OCI-LY7 (cell line): Measurements from ENCODE around the gene RCBTB2. TPM values are rescaled to one million over a fixed set of nuclear protein-coding genes. Genes with fewer than 3 reads are reported as not detected.

ENCODE experiments used
- BruUV-seq: library from RNA; stranded (reverse); fragments of 400-500 nt; replicated peaks from 2 replicates; lab custom pipeline; 2021; lab: Mats Ljungman, UMichigan
- CTCF ChIA-PET: fragments of 300-600 bp; sonication (Branson Sonifier 250); formaldehyde crosslinking; loops from one replicate; lab custom pipeline; 2022; ENCODE audit warnings: antibody characterized with exemption; ENCODE audit not compliant: unreplicated experiment; lab: Charles Lee
- POLR2A ChIA-PET: fragments of 300-600 bp; sonication (Branson Sonifier 250); formaldehyde crosslinking; loops from one replicate; lab custom pipeline; 2022; ENCODE audit warnings: antibody characterized with exemption; lab: Charles Lee
- DNase-seq: peaks from one replicate; pipeline ENCODE4 v3.0.0-alpha.2; 2015; ENCODE audit warnings: low spot score
- H2AFZ ChIP-seq: fragments of 200-600 bp; sonication (generic), shearing (Covaris generic); 2 replicates; pipeline ENCODE4 v1.6.1; 2014; ENCODE audit warnings: mild to moderate bottlenecking, antibody characterized with exemption, low read length, moderate library complexity
- H3K27ac ChIP-seq: fragments of 200-600 bp; sonication (generic); 2 replicates; pipeline ENCODE4 v1.5.1; 2014; ENCODE audit warnings: mixed run types, low read depth, mild to moderate bottlenecking, moderate library complexity, low read length, inconsistent platforms; ENCODE audit not compliant: poor library complexity, severe bottlenecking
- H3K36me3 ChIP-seq: fragments of 200-600 bp; sonication (generic); 2 replicates; pipeline ENCODE4 v1.6.1; 2014; ENCODE audit warnings: mild to moderate bottlenecking, antibody characterized with exemption, low read length, moderate library complexity, mixed read lengths; ENCODE audit not compliant: insufficient read depth
- H3K4me1 ChIP-seq: fragments of 200-600 bp; sonication (generic); 2 replicates; pipeline ENCODE4 v1.5.1; 2014; ENCODE audit warnings: mild to moderate bottlenecking, low read length; ENCODE audit not compliant: insufficient read depth, poor library complexity, severe bottlenecking
- H3K4me2 ChIP-seq: fragments of 200-600 bp; sonication (generic); 2 replicates; pipeline ENCODE4 v1.6.1; 2014; ENCODE audit warnings: mild to moderate bottlenecking, low read length
- H3K4me3 ChIP-seq: fragments of 200-600 bp; sonication (generic); 2 replicates; pipeline ENCODE4 v1.5.1; 2014; ENCODE audit warnings: mild to moderate bottlenecking, low read depth, low read length; ENCODE audit not compliant: poor library complexity, severe bottlenecking
- H3K79me2 ChIP-seq: fragments of 200-600 bp; sonication (generic); 2 replicates; pipeline ENCODE4 v1.6.1; 2016; ENCODE audit warnings: low read depth, mild to moderate bottlenecking, low read length, moderate library complexity, mixed read lengths; ENCODE audit not compliant: insufficient read depth
- H3K9me2 ChIP-seq: fragments of 200-600 bp; sonication (generic); 2 replicates; pipeline ENCODE4 v1.6.1; 2016; ENCODE audit warnings: mild to moderate bottlenecking, low read length, mixed read lengths; ENCODE audit not compliant: insufficient read depth
- H3K9me3 ChIP-seq: fragments of 200-600 bp; sonication (generic); 2 replicates; pipeline ENCODE4 v1.6.1; 2014; ENCODE audit warnings: mild to moderate bottlenecking, mixed run types, low read length, mixed read lengths
- H4K20me1 ChIP-seq: fragments of 200-600 bp; sonication (generic); 2 replicates; pipeline ENCODE4 v1.6.1; 2014; ENCODE audit warnings: mild to moderate bottlenecking, antibody characterized with exemption, low read length, moderate library complexity, mixed read lengths; ENCODE audit not compliant: insufficient read depth
- EZH2phosphoT487 ChIP-seq: fragments of 200-600 bp; sonication (generic); IDR thresholded peaks from 2 replicates; pipeline ENCODE4 v1.6.1; 2018; ENCODE audit warnings: low read depth, borderline replicate concordance, mild to moderate bottlenecking, mixed run types, antibody characterized with exemption, low read length, moderate library complexity, mixed read lengths
- intact Hi-C: fragments of 100-400 bp; cut with micrococcal nuclease; formaldehyde crosslinking; loops from one replicate; pipeline ENCODE4 v1.10.0; 2022; ENCODE audit not compliant: unreplicated experiment
- total RNA-seq, 2 experiments: library from RNA; depleted of rRNA in 1 of 2; stranded (reverse); fragments of >200 nt in 1 of 2; shearing (Covaris generic) in 1 of 2; gene quantifications; 2 replicates each; pipeline ENCODE4 v1.2.3, GENCODE V29; 2014 to 2022
- TF ChIP-seq, protein P1 (sequence below): fragments of 200-600 bp; sonication (generic); conservative IDR thresholded peaks from 2 replicates; pipeline ENCODE4 v1.5.1; 2014; ENCODE audit warnings: mild to moderate bottlenecking, antibody characterized with exemption, low read length, moderate library complexity, mixed read lengths

Gene RCBTB2
- total RNA-seq, 2 experiments from 2014 or later, result 7.2 to 9.0 TPM

DNA sequence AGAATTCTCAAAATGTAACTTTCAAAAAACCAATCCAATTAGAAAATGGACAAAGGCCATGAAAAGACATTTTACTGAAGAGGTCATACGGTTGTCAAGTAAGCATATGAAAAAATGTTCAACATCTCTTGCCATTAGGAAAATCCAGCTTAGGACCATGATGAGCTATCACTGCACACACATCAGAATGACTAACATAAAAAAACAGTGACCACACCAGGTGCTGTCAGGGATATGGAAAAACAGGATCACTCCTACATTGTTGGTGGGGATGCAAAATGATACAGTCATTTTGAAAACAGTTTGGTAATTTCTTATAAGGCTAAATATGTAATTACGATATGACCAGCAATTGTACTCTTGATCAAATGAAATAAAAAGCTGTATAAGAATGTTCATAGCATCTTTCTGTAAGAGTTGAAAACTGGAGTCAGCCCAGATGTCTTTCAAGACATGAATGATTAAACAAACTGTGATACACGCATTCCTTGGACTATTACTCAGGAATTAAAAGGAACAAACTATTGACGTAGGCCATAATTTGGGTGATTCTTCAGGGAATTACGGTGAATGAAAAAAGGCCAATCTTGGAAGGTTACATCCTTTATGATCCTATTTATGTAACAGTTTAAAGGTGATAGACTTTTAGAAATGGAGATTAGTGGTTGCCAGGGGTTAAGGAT is 26.9 kb upstream of the RCBTB2 start:
- Histone ChIP-seq H3K4me1 (peaks cover 40% of the 10 kb centered on the region), H2AFZ (peak overlapping the region; percentile 11; the same call in 1 of the 2 replicates), H3K4me3 (no peak overlapping the region), H3K4me2 (no peak overlapping the region), H3K9me2 (no peaks in the 10 kb centered on the region), H3K36me3 (no peaks in the 10 kb centered on the region; the same call in 1 of the 2 replicates), H3K9me3 (peaks cover 31% of the 10 kb centered on the region), H3K27ac (no peak overlapping the region), H3K79me2 (no peaks in the 10 kb centered on the region), H4K20me1 (no peaks in the 10 kb centered on the region)
- no TSS peak for BruUV-seq
- CTCF ChIA-PET, result no interaction called here
- intact Hi-C loops, result loop anchor here (5.0 kb wide), 1 partner anchor 522 kb away; the partner anchor contains the start of gene NUDT15
- no peak for TF ChIP-seq EZH2phosphoT487
- TF ChIP-seq, protein P1, sequence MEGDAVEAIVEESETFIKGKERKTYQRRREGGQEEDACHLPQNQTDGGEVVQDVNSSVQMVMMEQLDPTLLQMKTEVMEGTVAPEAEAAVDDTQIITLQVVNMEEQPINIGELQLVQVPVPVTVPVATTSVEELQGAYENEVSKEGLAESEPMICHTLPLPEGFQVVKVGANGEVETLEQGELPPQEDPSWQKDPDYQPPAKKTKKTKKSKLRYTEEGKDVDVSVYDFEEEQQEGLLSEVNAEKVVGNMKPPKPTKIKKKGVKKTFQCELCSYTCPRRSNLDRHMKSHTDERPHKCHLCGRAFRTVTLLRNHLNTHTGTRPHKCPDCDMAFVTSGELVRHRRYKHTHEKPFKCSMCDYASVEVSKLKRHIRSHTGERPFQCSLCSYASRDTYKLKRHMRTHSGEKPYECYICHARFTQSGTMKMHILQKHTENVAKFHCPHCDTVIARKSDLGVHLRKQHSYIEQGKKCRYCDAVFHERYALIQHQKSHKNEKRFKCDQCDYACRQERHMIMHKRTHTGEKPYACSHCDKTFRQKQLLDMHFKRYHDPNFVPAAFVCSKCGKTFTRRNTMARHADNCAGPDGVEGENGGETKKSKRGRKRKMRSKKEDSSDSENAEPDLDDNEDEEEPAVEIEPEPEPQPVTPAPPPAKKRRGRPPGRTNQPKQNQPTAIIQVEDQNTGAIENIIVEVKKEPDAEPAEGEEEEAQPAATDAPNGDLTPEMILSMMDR, result no peak
- no peak for DNase-seq
- POLR2A ChIA-PET, result interaction anchor here (0.8 to 1.4 kb wide), 3 partner anchors 9 to 15 kb away, joined by 3 read pairs; no protein-coding TSS in a partner anchor

DNA sequence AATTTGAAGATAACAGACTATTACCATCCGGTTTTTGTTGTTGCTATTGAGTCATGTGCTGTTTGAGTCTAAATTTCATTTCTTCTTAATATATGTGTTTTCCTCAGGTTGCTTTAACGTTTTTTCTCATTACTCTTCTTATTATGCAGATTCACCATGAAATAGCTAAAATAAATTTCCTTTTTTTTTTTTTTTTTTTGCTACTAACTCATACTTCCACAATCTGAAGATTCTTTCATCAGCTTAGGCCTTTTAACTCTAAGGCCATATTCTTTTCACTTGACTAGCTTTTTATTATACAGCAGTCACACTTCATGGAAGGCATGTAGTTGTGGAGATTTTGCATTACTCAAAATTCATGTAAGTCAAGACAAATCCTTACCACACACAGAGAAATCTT is 23.9 kb upstream of the RCBTB2 start:
- no peaks in the 10 kb centered on the region; the same call in 1 of the 2 replicates for H3K36me3 ChIP-seq
- ChIA-PET CTCF (no interaction called here), POLR2A (interaction anchor here (0.7 to 1.2 kb wide), 14 partner anchors 10 to 1869 kb away, joined by 3 to 7 read pairs (median 4); no protein-coding TSS in a partner anchor)
- intact Hi-C loops, result no loop called here
- no peak overlapping the region for H3K27ac ChIP-seq
- no peak overlapping the region for H3K4me2 ChIP-seq
- no peak overlapping the region for H2AFZ ChIP-seq
- no peak for DNase-seq
- peaks cover 12% of the 10 kb centered on the region for H3K4me1 ChIP-seq
- BruUV-seq, result no TSS peak
- no peaks in the 10 kb centered on the region for H3K9me2 ChIP-seq
- no peaks in the 10 kb centered on the region for H4K20me1 ChIP-seq
- H3K4me3 ChIP-seq, result no peak overlapping the region
- H3K9me3 ChIP-seq, result peaks cover 44% of the 10 kb centered on the region
- no peaks in the 10 kb centered on the region for H3K79me2 ChIP-seq
- no peak for TF ChIP-seq EZH2phosphoT487
- TF ChIP-seq, protein P1, result no peak

DNA sequence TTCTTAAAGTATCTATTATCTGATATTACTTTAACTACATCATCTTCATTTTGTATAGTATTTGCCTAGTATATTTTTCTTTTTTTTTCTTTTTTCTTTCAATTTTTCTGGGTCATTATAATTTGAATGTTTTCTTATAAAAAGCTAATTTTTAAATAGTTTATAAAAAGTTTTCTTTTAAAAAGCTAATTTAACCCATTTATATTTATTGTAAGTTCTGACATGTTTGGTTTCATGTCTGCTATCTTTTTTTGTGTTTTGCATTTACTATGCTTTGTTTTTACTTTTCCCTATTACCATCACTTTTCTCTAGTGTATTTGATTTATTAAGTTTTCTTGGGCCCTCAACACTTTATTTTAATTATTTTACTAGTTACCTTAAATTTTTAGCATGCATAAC is 22.6 kb upstream of the RCBTB2 start:
- Histone ChIP-seq H3K4me3 (no peak overlapping the region), H4K20me1 (no peaks in the 10 kb centered on the region), H3K9me2 (no peaks in the 10 kb centered on the region), H3K4me1 (no peaks in the 10 kb centered on the region), H3K79me2 (no peaks in the 10 kb centered on the region), H3K36me3 (no peaks in the 10 kb centered on the region; the same call in 1 of the 2 replicates), H3K9me3 (peaks cover 57% of the 10 kb centered on the region), H3K4me2 (no peak overlapping the region), H3K27ac (no peak overlapping the region), H2AFZ (no peak overlapping the region)
- CTCF ChIA-PET, result no interaction called here
- no TSS peak for BruUV-seq
- DNase-seq, result no peak
- POLR2A ChIA-PET, result interaction anchor here (0.6 kb wide), 1 partner anchor 23 kb away, joined by 3 read pairs; no protein-coding TSS in a partner anchor
- intact Hi-C loops, result no loop called here
- TF ChIP-seq EZH2phosphoT487, result no peak
- TF ChIP-seq, protein P1, result no peak
